HCT116 (cell line): ENCODE results near the gene CLVS2.

Experiments
- CTCF ChIP-seq, 3 experiments: fragments of 200-600 bp in 1 of 3; sonication (generic) in 1 of 3; IDR thresholded peaks in 2 of 3; conservative IDR thresholded peaks in 1 of 3; 2 replicates each; pipeline ENCODE4 v1.5.1; 2012 to 2017; ENCODE audit warnings: low read depth in 2 of 3, low read length in 2 of 3, antibody characterized with exemption in 1 of 3, borderline replicate concordance in 1 of 3, control low read depth in 1 of 3, mild to moderate bottlenecking in 1 of 3, mixed read lengths in 1 of 3, mixed run types in 1 of 3, moderate library complexity in 1 of 3; ENCODE audit not compliant: insufficient read depth in 1 of 3
- EZH2 ChIP-seq: fragments of 200-600 bp; sonication (generic); IDR thresholded peaks from 2 replicates; pipeline ENCODE4 v1.6.1; 2017; ENCODE audit warnings: antibody characterized with exemption, mixed run types
- MAX ChIP-seq: IDR thresholded peaks from 2 replicates; pipeline ENCODE4 v1.6.1; 2012
- RAD21 ChIP-seq: IDR thresholded peaks from 2 replicates; pipeline ENCODE4 v1.6.1; 2012; ENCODE audit warnings: low read depth, mild to moderate bottlenecking

GRCh38 chr6:123042401-123042800 is 46.4 kb downstream of the CLVS2 start:
- TF ChIP-seq EZH2 (no peak), CTCF (IDR thresholded peaks at IDR 0.05 in 2 of 3, conservative IDR thresholded peaks at IDR 0.05 in 1 of 3; ENCODE audit: borderline replicate concordance in 1 of 3, insufficient read depth in 1 of 3, low read depth in 2 of 3, low read length in 2 of 3) (no peak), RAD21 (no peak), MAX (no peak)
